Measurements from ENCODE around the gene PROCR.
A peak's percentile ranks its signal among the peaks of the same experiment; 100 is the strongest.
"Not testable (repeated sequence)": the region's sequence is repeated elsewhere in the genome, so short reads cannot be mapped to it uniquely, and the experiment has no call there.

PROCR gene

GRCh38 chr20:35171753-35172433 lies at the start of gene PROCR:
TSS of gene PROCR (plus strand) at chr20:35172072. CDS start at chr20:35172155, 83 bp downstream.
- DNase-seq (ENCODE audit: extremely low spot score, insufficient read length, low read depth) (no peak), FAIRE-seq (no peak)

GRCh38 chr20:35122756-35123405 lies 49.0 kb upstream of the PROCR start:
- FAIRE-seq (no peak), DNase-seq (ENCODE audit: extremely low spot score, insufficient read length, low read depth) (no peak)

GRCh38 chr20:35125753-35126152 lies 46.1 kb upstream of the PROCR start:
- DNase-seq (ENCODE audit: extremely low spot score, insufficient read length, low read depth) (no peak), FAIRE-seq (no peak)

- DNase-seq (ENCODE audit: extremely low spot score, insufficient read length, low read depth) = no peak
- no peak for FAIRE-seq
Observed at GRCh38 chr20:35129647-35130069, 42.2 kb upstream of the PROCR start.

- FAIRE-seq (no peak), DNase-seq (ENCODE audit: extremely low spot score, insufficient read length, low read depth) (no peak)
Observed at GRCh38 chr20:35131934-35132333, 39.9 kb upstream of the PROCR start.

- no peak for DNase-seq (ENCODE audit: extremely low spot score, insufficient read length, low read depth)
Observed at GRCh38 chr20:35133031-35133430, 38.8 kb upstream of the PROCR start.

GRCh38 chr20:35133735-35134134 lies 38.1 kb upstream of the PROCR start:
- no peak for FAIRE-seq
- no peak for DNase-seq (ENCODE audit: extremely low spot score, insufficient read length, low read depth)

More at GRCh38 chr20:35133031-35133430, 38.8 kb upstream of the PROCR start:
- FAIRE-seq = no peak

- DNase-seq (ENCODE audit: extremely low spot score, insufficient read length, low read depth) = no peak
- no peak for FAIRE-seq
Observed at GRCh38 chr20:35134472-35134871, 37.4 kb upstream of the PROCR start.

- FAIRE-seq (no peak), DNase-seq (ENCODE audit: extremely low spot score, insufficient read length, low read depth) (no peak)
Observed at GRCh38 chr20:35134880-35135279, 37.0 kb upstream of the PROCR start.

- DNase-seq (ENCODE audit: extremely low spot score, insufficient read length, low read depth) = no peak
Observed at GRCh38 chr20:35135867-35136586, 35.8 kb upstream of the PROCR start.

GRCh38 chr20:35144694-35145093 lies 27.2 kb upstream of the PROCR start:
- DNase-seq (ENCODE audit: extremely low spot score, insufficient read length, low read depth) = no peak
- no peak for FAIRE-seq

More at GRCh38 chr20:35135867-35136586, 35.8 kb upstream of the PROCR start:
- FAIRE-seq = no peak

- DNase-seq (ENCODE audit: extremely low spot score, insufficient read length, low read depth) (peak; percentile 20), FAIRE-seq (peak; percentile 15)
Observed at GRCh38 chr20:35145141-35145564, 26.7 kb upstream of the PROCR start.

GRCh38 chr20:35146299-35146919 lies 25.5 kb upstream of the PROCR start:
- FAIRE-seq (no peak), DNase-seq (ENCODE audit: extremely low spot score, insufficient read length, low read depth) (no peak)

GRCh38 chr20:35146920-35147574 lies 24.8 kb upstream of the PROCR start, which contains the start of gene EDEM2:
TSS of gene EDEM2 (minus strand) at chr20:35147336. CDS start at chr20:35147258, 78 bp downstream.
- FAIRE-seq (peak; percentile 90), DNase-seq (ENCODE audit: extremely low spot score, insufficient read length, low read depth) (peak; percentile 91)

- FAIRE-seq; DNase-seq (ENCODE audit: extremely low spot score, insufficient read length, low read depth): not testable (repeated sequence)
Observed at GRCh38 chr20:35147575-35148071, 24.2 kb upstream of the PROCR start.

- FAIRE-seq = no peak
- no peak for DNase-seq (ENCODE audit: extremely low spot score, insufficient read length, low read depth)
Observed at GRCh38 chr20:35150846-35151579, 20.9 kb upstream of the PROCR start.

GRCh38 chr20:35151736-35152135 lies 20.1 kb upstream of the PROCR start:
- DNase-seq (ENCODE audit: extremely low spot score, insufficient read length, low read depth) (no peak), FAIRE-seq (no peak)

- FAIRE-seq (no peak), DNase-seq (ENCODE audit: extremely low spot score, insufficient read length, low read depth) (no peak)
Observed at GRCh38 chr20:35155936-35156335, 15.9 kb upstream of the PROCR start.

GRCh38 chr20:35156978-35157377 lies 14.9 kb upstream of the PROCR start:
- no peak for DNase-seq (ENCODE audit: extremely low spot score, insufficient read length, low read depth)
- FAIRE-seq = no peak
